ENCODE data around the gene SAMD3. TPM values are rescaled to one million over a fixed set of nuclear protein-coding genes. Genes with fewer than 3 reads are reported as not detected.

The SAMD3 gene
- total RNA-seq, 1 donor from 2014 or later = 9.1 TPM

Other genes with a start within 250 kb of the SAMD3 start
- gene L3MBTL3, start 204.4 kb downstream of the SAMD3 start, total RNA-seq (ENCODE audit: insufficient read depth, low replicate concordance) = 12.0 TPM
- 22.1 TPM for gene TMEM200A, start 143.1 kb upstream of the SAMD3 start, total RNA-seq (ENCODE audit: insufficient read depth, low replicate concordance)

All from umbilical cord (tissue), 1 donor.